OCI-LY7 (cell line): ENCODE results near the gene PDGFD. TPM values are rescaled to one million over a fixed set of nuclear protein-coding genes. Genes with fewer than 3 reads are reported as not detected.
A peak's percentile ranks its signal among the peaks of the same experiment; 100 is the strongest.

Experiments used
- BruUV-seq: library from RNA; stranded (reverse); fragments of 400-500 nt; replicated peaks from 2 replicates; lab custom pipeline; 2021; lab: Mats Ljungman, UMichigan
- CTCF ChIA-PET: fragments of 300-600 bp; sonication (Branson Sonifier 250); formaldehyde crosslinking; loops from one replicate; lab custom pipeline; 2022; ENCODE audit warnings: antibody characterized with exemption; ENCODE audit not compliant: unreplicated experiment; lab: Charles Lee
- POLR2A ChIA-PET: fragments of 300-600 bp; sonication (Branson Sonifier 250); formaldehyde crosslinking; loops from one replicate; lab custom pipeline; 2022; ENCODE audit warnings: antibody characterized with exemption; lab: Charles Lee
- DNase-seq: peaks from one replicate; pipeline ENCODE4 v3.0.0-alpha.2; 2015; ENCODE audit warnings: low spot score
- H2AFZ ChIP-seq: fragments of 200-600 bp; sonication (generic), shearing (Covaris generic); 2 replicates; pipeline ENCODE4 v1.6.1; 2014; ENCODE audit warnings: mild to moderate bottlenecking, antibody characterized with exemption, low read length, moderate library complexity
- H3K27ac ChIP-seq: fragments of 200-600 bp; sonication (generic); 2 replicates; pipeline ENCODE4 v1.5.1; 2014; ENCODE audit warnings: mixed run types, low read depth, mild to moderate bottlenecking, moderate library complexity, low read length, inconsistent platforms; ENCODE audit not compliant: poor library complexity, severe bottlenecking
- H3K36me3 ChIP-seq: fragments of 200-600 bp; sonication (generic); 2 replicates; pipeline ENCODE4 v1.6.1; 2014; ENCODE audit warnings: mild to moderate bottlenecking, antibody characterized with exemption, low read length, moderate library complexity, mixed read lengths; ENCODE audit not compliant: insufficient read depth
- H3K4me1 ChIP-seq: fragments of 200-600 bp; sonication (generic); 2 replicates; pipeline ENCODE4 v1.5.1; 2014; ENCODE audit warnings: mild to moderate bottlenecking, low read length; ENCODE audit not compliant: insufficient read depth, poor library complexity, severe bottlenecking
- H3K4me2 ChIP-seq: fragments of 200-600 bp; sonication (generic); 2 replicates; pipeline ENCODE4 v1.6.1; 2014; ENCODE audit warnings: mild to moderate bottlenecking, low read length
- H3K4me3 ChIP-seq: fragments of 200-600 bp; sonication (generic); 2 replicates; pipeline ENCODE4 v1.5.1; 2014; ENCODE audit warnings: mild to moderate bottlenecking, low read depth, low read length; ENCODE audit not compliant: poor library complexity, severe bottlenecking
- H3K79me2 ChIP-seq: fragments of 200-600 bp; sonication (generic); 2 replicates; pipeline ENCODE4 v1.6.1; 2016; ENCODE audit warnings: low read depth, mild to moderate bottlenecking, low read length, moderate library complexity, mixed read lengths; ENCODE audit not compliant: insufficient read depth
- H3K9me2 ChIP-seq: fragments of 200-600 bp; sonication (generic); 2 replicates; pipeline ENCODE4 v1.6.1; 2016; ENCODE audit warnings: mild to moderate bottlenecking, low read length, mixed read lengths; ENCODE audit not compliant: insufficient read depth
- H3K9me3 ChIP-seq: fragments of 200-600 bp; sonication (generic); 2 replicates; pipeline ENCODE4 v1.6.1; 2014; ENCODE audit warnings: mild to moderate bottlenecking, mixed run types, low read length, mixed read lengths
- H4K20me1 ChIP-seq: fragments of 200-600 bp; sonication (generic); 2 replicates; pipeline ENCODE4 v1.6.1; 2014; ENCODE audit warnings: mild to moderate bottlenecking, antibody characterized with exemption, low read length, moderate library complexity, mixed read lengths; ENCODE audit not compliant: insufficient read depth
- CTCF ChIP-seq: fragments of 200-600 bp; sonication (generic); conservative IDR thresholded peaks from 2 replicates; pipeline ENCODE4 v1.5.1; 2014; ENCODE audit warnings: mild to moderate bottlenecking, antibody characterized with exemption, low read length, moderate library complexity, mixed read lengths
- EZH2phosphoT487 ChIP-seq: fragments of 200-600 bp; sonication (generic); IDR thresholded peaks from 2 replicates; pipeline ENCODE4 v1.6.1; 2018; ENCODE audit warnings: low read depth, borderline replicate concordance, mild to moderate bottlenecking, mixed run types, antibody characterized with exemption, low read length, moderate library complexity, mixed read lengths
- intact Hi-C: fragments of 100-400 bp; cut with micrococcal nuclease; formaldehyde crosslinking; loops from one replicate; pipeline ENCODE4 v1.10.0; 2022; ENCODE audit not compliant: unreplicated experiment
- total RNA-seq, 2 experiments: library from RNA; depleted of rRNA in 1 of 2; stranded (reverse); fragments of >200 nt in 1 of 2; shearing (Covaris generic) in 1 of 2; gene quantifications; 2 replicates each; pipeline ENCODE4 v1.2.3, GENCODE V29; 2014 to 2022

Gene PDGFD
- total RNA-seq, 2 experiments from 2014 or later, result 1.0 to 6.0 TPM

- Histone ChIP-seq H3K4me2 (peak overlapping the region; percentile 57; the same call in 1 of the 2 replicates), H4K20me1 (no peaks in the 10 kb centered on the region), H3K9me2 (no peaks in the 10 kb centered on the region), H3K36me3 (no peaks in the 10 kb centered on the region), H3K9me3 (no peaks in the 10 kb centered on the region), H3K4me1 (peaks cover 22% of the 10 kb centered on the region), H3K79me2 (no peaks in the 10 kb centered on the region), H3K27ac (no peak overlapping the region), H3K4me3 (no peak overlapping the region), H2AFZ (no peak overlapping the region)
- TF ChIP-seq CTCF (no peak), EZH2phosphoT487 (no peak)
- intact Hi-C loops, result no loop called here
- POLR2A ChIA-PET, result interaction anchor here (1.1 kb wide), 1 partner anchor 52 kb away, joined by 3 read pairs; no protein-coding TSS in a partner anchor
- DNase-seq, result no peak
- BruUV-seq, result no TSS peak
- CTCF ChIA-PET, result no interaction called here
Measured at GRCh38 chr11:103960108-103960507, 203.8 kb downstream of the PDGFD start.

- Histone ChIP-seq H3K79me2 (no peaks in the 10 kb centered on the region), H3K9me2 (no peaks in the 10 kb centered on the region), H3K36me3 (no peaks in the 10 kb centered on the region), H3K27ac (no peak overlapping the region), H3K4me3 (no peak overlapping the region), H2AFZ (peak overlapping the region; percentile 59), H3K9me3 (no peaks in the 10 kb centered on the region), H4K20me1 (no peaks in the 10 kb centered on the region), H3K4me2 (peak overlapping the region; percentile 57), H3K4me1 (peaks cover 22% of the 10 kb centered on the region)
- no TSS peak for BruUV-seq
- DNase-seq, result peak; percentile 38
- ChIA-PET POLR2A (interaction anchor here (0.6 to 1.5 kb wide), 6 partner anchors 9 to 203 kb away, joined by 3 to 7 read pairs (median 3); no protein-coding TSS in a partner anchor), CTCF (no interaction called here)
- TF ChIP-seq EZH2phosphoT487 (no peak), CTCF (no peak)
- intact Hi-C loops, result no loop called here
Measured at GRCh38 chr11:103959279-103959942, 204.5 kb downstream of the PDGFD start.
